Endothelial cell (in vitro differentiated cells): Measurements from ENCODE around the gene CTSE. TPM values are rescaled to one million over a fixed set of nuclear protein-coding genes. Genes with fewer than 3 reads are reported as not detected.

Experiments used
- DNase-seq: peaks from one replicate; pipeline ENCODE4 v3.0.0; 2021; ENCODE audit warnings: low spot score
- H3K27ac Mint-ChIP-seq: one replicate; pipeline ENCODE4 v1.8.0; 2021; ENCODE audit warnings: mixed read lengths, inconsistent platforms; ENCODE audit not compliant: unreplicated experiment
- H3K27me3 Mint-ChIP-seq: one replicate; pipeline ENCODE4 v1.8.0; 2021; ENCODE audit warnings: mild to moderate bottlenecking, moderate library complexity, mixed read lengths, inconsistent platforms; ENCODE audit not compliant: unreplicated experiment
- H3K36me3 Mint-ChIP-seq: one replicate; pipeline ENCODE4 v1.8.0; 2021; ENCODE audit warnings: mild to moderate bottlenecking, low read depth, mixed read lengths, inconsistent platforms; ENCODE audit not compliant: unreplicated experiment
- H3K4me1 Mint-ChIP-seq: one replicate; pipeline ENCODE4 v1.8.0; 2021; ENCODE audit warnings: mild to moderate bottlenecking, mixed read lengths, inconsistent platforms; ENCODE audit not compliant: unreplicated experiment
- H3K4me3 Mint-ChIP-seq: one replicate; pipeline ENCODE4 v1.8.0; 2021; ENCODE audit warnings: mild to moderate bottlenecking, mixed read lengths, inconsistent platforms; ENCODE audit not compliant: unreplicated experiment
- H3K9me3 Mint-ChIP-seq: one replicate; pipeline ENCODE4 v1.8.0; 2021; ENCODE audit warnings: mixed read lengths, inconsistent platforms; ENCODE audit not compliant: unreplicated experiment
- total RNA-seq: library from RNA; stranded (reverse); fragmentation: NEBNext Ultra II Directional; extraction: Animal tissue kit (Norgen Biotek cat#: 25700); gene quantifications from one replicate; pipeline ENCODE4 v1.2.1, GENCODE V29; 2021; ENCODE audit not compliant: unreplicated experiment
- TF ChIP-seq, protein P1 (sequence below): fragments of 200-600 bp; sonication (generic); IDR thresholded peaks from one replicate; pipeline ENCODE4 v1.5.0; 2021; ENCODE audit warnings: antibody characterized with exemption; ENCODE audit not compliant: unreplicated experiment

The CTSE gene
- total RNA-seq, 1 donor from 2014 or later = not detected

- TF ChIP-seq, protein P1, sequence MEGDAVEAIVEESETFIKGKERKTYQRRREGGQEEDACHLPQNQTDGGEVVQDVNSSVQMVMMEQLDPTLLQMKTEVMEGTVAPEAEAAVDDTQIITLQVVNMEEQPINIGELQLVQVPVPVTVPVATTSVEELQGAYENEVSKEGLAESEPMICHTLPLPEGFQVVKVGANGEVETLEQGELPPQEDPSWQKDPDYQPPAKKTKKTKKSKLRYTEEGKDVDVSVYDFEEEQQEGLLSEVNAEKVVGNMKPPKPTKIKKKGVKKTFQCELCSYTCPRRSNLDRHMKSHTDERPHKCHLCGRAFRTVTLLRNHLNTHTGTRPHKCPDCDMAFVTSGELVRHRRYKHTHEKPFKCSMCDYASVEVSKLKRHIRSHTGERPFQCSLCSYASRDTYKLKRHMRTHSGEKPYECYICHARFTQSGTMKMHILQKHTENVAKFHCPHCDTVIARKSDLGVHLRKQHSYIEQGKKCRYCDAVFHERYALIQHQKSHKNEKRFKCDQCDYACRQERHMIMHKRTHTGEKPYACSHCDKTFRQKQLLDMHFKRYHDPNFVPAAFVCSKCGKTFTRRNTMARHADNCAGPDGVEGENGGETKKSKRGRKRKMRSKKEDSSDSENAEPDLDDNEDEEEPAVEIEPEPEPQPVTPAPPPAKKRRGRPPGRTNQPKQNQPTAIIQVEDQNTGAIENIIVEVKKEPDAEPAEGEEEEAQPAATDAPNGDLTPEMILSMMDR = no peak
- Mint-ChIP-seq H3K27ac (no peak overlapping the region), H3K36me3 (peaks cover 7% of the 10 kb centered on the region), H3K9me3 (no peaks in the 10 kb centered on the region), H3K27me3 (no peaks in the 10 kb centered on the region), H3K4me3 (no peak overlapping the region), H3K4me1 (peaks cover 8% of the 10 kb centered on the region)
- no peak for DNase-seq
Observed at GRCh38 chr1:205989786-205990185, 33.9 kb downstream of the CTSE start.

DNA sequence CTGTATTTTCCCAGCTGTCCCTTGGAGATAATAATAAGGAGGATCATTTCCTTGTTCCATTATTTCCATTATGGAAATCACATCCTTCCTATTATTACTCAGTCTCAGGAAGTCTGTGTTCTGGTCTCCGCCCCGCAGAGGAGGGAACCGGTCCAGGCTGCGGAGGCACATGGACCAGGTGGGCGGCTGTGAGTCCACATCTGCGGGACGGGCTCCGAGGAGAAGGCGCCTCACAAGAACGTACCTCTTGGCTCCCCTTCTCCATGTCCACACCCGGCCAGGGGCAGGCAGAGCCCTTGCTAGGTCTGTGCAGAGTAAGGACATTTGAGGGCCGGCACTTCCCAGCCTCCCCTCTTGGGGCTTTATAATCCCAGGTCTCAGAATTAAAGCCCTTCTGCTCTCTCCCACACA is 35.1 kb downstream of the CTSE start:
- Mint-ChIP-seq H3K4me3 (no peak overlapping the region), H3K27ac (no peak overlapping the region), H3K36me3 (peaks cover 7% of the 10 kb centered on the region), H3K4me1 (no peaks in the 10 kb centered on the region), H3K9me3 (no peaks in the 10 kb centered on the region), H3K27me3 (no peaks in the 10 kb centered on the region)
- TF ChIP-seq, protein P1 = no peak
- DNase-seq = no peak

GRCh38 chr1:205986861-205987260 is 36.8 kb downstream of the CTSE start:
- H3K36me3 Mint-ChIP-seq = peaks cover 7% of the 10 kb centered on the region
- no peak for DNase-seq
- H3K27ac Mint-ChIP-seq = no peak overlapping the region
- H3K4me3 Mint-ChIP-seq = no peak overlapping the region
- no peaks in the 10 kb centered on the region for H3K27me3 Mint-ChIP-seq
- no peaks in the 10 kb centered on the region for H3K4me1 Mint-ChIP-seq
- no peaks in the 10 kb centered on the region for H3K9me3 Mint-ChIP-seq
- TF ChIP-seq, protein P1 = no peak

DNA sequence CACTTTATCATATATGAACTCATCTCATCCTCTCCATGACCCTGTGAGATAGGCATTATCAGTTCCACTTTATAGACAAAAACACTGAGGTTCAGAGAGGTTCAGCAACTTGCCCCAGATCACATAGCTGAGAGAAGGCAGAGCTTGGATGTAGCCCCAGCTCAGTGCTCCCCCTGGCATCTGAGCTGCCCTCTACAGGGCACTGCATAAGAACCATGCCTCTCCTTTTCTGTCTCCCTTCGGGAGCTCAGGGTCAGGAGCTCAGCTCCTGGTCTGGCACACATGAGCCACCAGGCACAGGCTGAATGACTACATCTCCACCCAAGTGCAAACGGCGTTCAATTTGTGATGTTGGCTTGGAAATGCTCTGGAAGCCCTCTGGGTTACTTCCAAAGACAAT is 37.4 kb downstream of the CTSE start:
- DNase-seq = no peak
- H3K9me3 Mint-ChIP-seq = no peaks in the 10 kb centered on the region
- no peaks in the 10 kb centered on the region for H3K27me3 Mint-ChIP-seq
- no peak overlapping the region for H3K27ac Mint-ChIP-seq
- no peaks in the 10 kb centered on the region for H3K4me1 Mint-ChIP-seq
- TF ChIP-seq, protein P1 = no peak
- H3K4me3 Mint-ChIP-seq = no peak overlapping the region
- H3K36me3 Mint-ChIP-seq = peaks cover 7% of the 10 kb centered on the region

DNA sequence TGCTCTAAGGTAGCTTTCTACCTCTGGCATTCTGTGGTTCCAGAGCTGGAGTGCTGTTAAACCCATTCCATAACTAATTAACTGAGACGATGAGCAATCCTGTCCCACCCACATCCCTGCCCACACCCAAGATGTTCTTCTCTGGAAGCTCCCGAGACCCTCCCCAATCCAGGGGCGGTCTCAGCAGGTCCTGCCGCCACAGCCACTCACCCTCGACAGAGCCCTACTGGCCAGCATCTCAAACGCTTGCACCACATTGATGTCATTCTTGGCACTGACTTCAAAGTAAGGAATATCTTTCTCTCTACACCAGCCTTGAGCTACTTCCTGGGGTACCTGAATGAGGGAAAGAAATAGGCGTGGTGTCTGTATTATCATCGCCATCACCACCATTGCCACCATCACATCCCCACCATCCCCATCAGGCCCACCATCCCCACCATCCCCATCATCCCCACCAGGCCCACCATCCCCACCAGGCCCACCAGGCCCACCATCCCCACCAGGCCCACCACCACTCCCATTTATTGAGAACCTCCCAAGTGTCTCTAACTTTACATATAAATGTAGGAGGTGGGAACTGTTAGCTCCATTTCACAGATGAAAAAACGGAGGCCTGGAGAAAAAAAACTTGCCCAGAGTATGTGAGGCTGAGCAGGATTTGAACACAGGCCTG is 38.2 kb downstream of the CTSE start:
- no peak overlapping the region for H3K27ac Mint-ChIP-seq
- H3K4me3 Mint-ChIP-seq = no peak overlapping the region
- no peaks in the 10 kb centered on the region for H3K4me1 Mint-ChIP-seq
- peaks cover 7% of the 10 kb centered on the region for H3K36me3 Mint-ChIP-seq
- H3K9me3 Mint-ChIP-seq = no peaks in the 10 kb centered on the region
- H3K27me3 Mint-ChIP-seq = peaks cover under 1% of the 10 kb centered on the region
- no peak for DNase-seq
- TF ChIP-seq, protein P1 = no peak
